ENCODE data around the gene KIRREL3. TPM values are rescaled to one million over a fixed set of nuclear protein-coding genes. Genes with fewer than 3 reads are reported as not detected.

Gene KIRREL3
- total and polyA plus RNA-seq, 2 of the 8 experiments (the other 6 are each of a cell fraction or from before 2014, with no cell fraction given) = 0.29 to 0.32 TPM

- TF ChIP-seq CHD7 (IDR thresholded peaks at IDR 0.05; ENCODE audit: insufficient replicate concordance, low read length) = no peak
- no peak for TF ChIP-seq USF2 (IDR thresholded peaks at IDR 0.05; ENCODE audit: low read length)
- TF ChIP-seq HDAC6 (IDR thresholded peaks at IDR 0.05; ENCODE audit: low read depth, low read length) = no peak
- TF ChIP-seq BRCA1 (IDR thresholded peaks at IDR 0.05; ENCODE audit: low read depth, low read length) = no peak
- no peak for TF ChIP-seq JUND (IDR thresholded peaks at IDR 0.05; ENCODE audit: low read length)
- TF ChIP-seq ATF2 (IDR thresholded peaks at IDR 0.05; ENCODE audit: low read length) = no peak
Measured at GRCh38 chr11:126893796-126894195, 106.8 kb downstream of the KIRREL3 start (continued).

Measured in H1 (cell line).